Gastrocnemius medialis (tissue), 4 donors: ENCODE results near the gene SLC13A5. TPM values are rescaled to one million over a fixed set of nuclear protein-coding genes. Genes with fewer than 3 reads are reported as not detected.

Source experiments
- ATAC-seq, 2 donors: fragments of 150-250 bp; one replicate each; pipeline ENCODE4 v1.9.1; 2016
- DNase-seq, 2 donors: peaks; one replicate each; pipeline ENCODE4 v3.0.0-alpha.2; 2019
- H3K27ac ChIP-seq, 4 donors: fragments of 200-600 bp; sonication (generic); 1 replicate in 1 of 4; 2 replicates in 3 of 4; pipeline ENCODE4 v1.5.1; 2016 to 2018; ENCODE audit warnings: mild to moderate bottlenecking in 2 of 4, moderate library complexity in 1 of 4
- H3K27me3 ChIP-seq, 3 donors: fragments of 200-600 bp; sonication (generic) in 2 of 3; 1 replicate in 1 of 3; 2 replicates in 2 of 3; pipeline versions ENCODE4 v1.5.1 to v1.6.0; 2016 to 2019; ENCODE audit warnings: mild to moderate bottlenecking in 1 of 3, moderate library complexity in 1 of 3
- H3K36me3 ChIP-seq, 2 donors: fragments of 200-600 bp; sonication (generic) in 1 of 2; one replicate each; pipeline ENCODE4 v1.5.1; 2017 to 2018
- H3K4me1 ChIP-seq, 2 donors: fragments of 200-600 bp; sonication (generic) in 1 of 2; one replicate each; pipeline ENCODE4 v1.5.1; 2016 to 2017; ENCODE audit warnings: mild to moderate bottlenecking in 2 of 2
- H3K4me3 ChIP-seq, 4 donors: fragments of 200-600 bp; sonication (generic) in 3 of 4; 1 replicate in 1 of 4; 2 replicates in 3 of 4; pipeline ENCODE4 v1.5.1; 2016 to 2019; ENCODE audit warnings: mild to moderate bottlenecking in 2 of 4
- H3K9me3 ChIP-seq, 3 donors: fragments of 200-600 bp; sonication (generic) in 2 of 3; 1 replicate in 1 of 3; 2 replicates in 2 of 3; pipeline ENCODE4 v1.5.1; 2016 to 2019
- CTCF ChIP-seq, 5 experiments: fragments of 450-650 bp in 3 of 5; fragments of 200-600 bp in 2 of 5; sonication (generic) in 2 of 5; IDR thresholded peaks in 4 of 5; conservative IDR thresholded peaks in 1 of 5; 1 replicate in 4 of 5; 2 replicates in 1 of 5; pipeline ENCODE4 v1.5.1; 2016 to 2019; ENCODE audit warnings: antibody characterized with exemption in 5 of 5, mild to moderate bottlenecking in 3 of 5, moderate library complexity in 3 of 5
- POLR2A ChIP-seq, 2 donors: fragments of 450-650 bp; IDR thresholded peaks; one replicate each; pipeline ENCODE4 v1.6.1; 2017; ENCODE audit warnings: antibody characterized with exemption in 2 of 2, mild to moderate bottlenecking in 2 of 2, moderate library complexity in 2 of 2
- in situ Hi-C, 4 donors: fragments of 200-750 bp; cut with MboI; loops; one replicate each; pipeline versions ENCODE4 v1.15.0 to v1.8.0; 2017; ENCODE audit warnings: low sequenced_read_pairs in 4 of 4
- intact Hi-C: fragments of 100-400 bp; cut with DNase I; formaldehyde crosslinking; loops from one replicate; pipeline ENCODE4 v1.15.1; 2023; ENCODE audit warnings: low total_unique reads
- total RNA-seq, 4 donors: library from RNA; depleted of rRNA; stranded (reverse); fragments of >200 nt; gene quantifications; one replicate each; pipeline versions ENCODE4 v1.1.0 to v1.2.3, GENCODE V29; 2016

The SLC13A5 gene
- total RNA-seq, 4 donors from 2014 or later = 0.10 to 0.64 (median 0.39) TPM; not detected in 1

- Histone ChIP-seq H3K9me3 (no peaks in the 10 kb centered on the region), H3K4me3 (no peak overlapping the region), H3K27me3 (peaks cover 0 to 6% (median 5%) of the 10 kb centered on the region in 3 donors), H3K36me3 (no peaks in the 10 kb centered on the region), H3K27ac (no peak overlapping the region), H3K4me1 (no peaks in the 10 kb centered on the region)
- in situ Hi-C loops (loop anchor here in 3 of 4 donors (25.0 kb wide), 2 partner anchors 166 to 341 kb away; partner anchors contain the start of genes BCL6B (in 3 of the 3), RNASEK (in 3 of the 3) and TEKT1 (in 1 of the 3)), intact Hi-C loops (no loop called here)
- no peak for DNase-seq
- no peak for ATAC-seq
- TF ChIP-seq POLR2A (IDR thresholded peaks at IDR 0.05) = no peak
- no peak for TF ChIP-seq CTCF (IDR thresholded peaks at IDR 0.05 in 4 of 5, conservative IDR thresholded peaks at IDR 0.05 in 1 of 5)
Measured at GRCh38 chr17:6670999-6671398, 42.2 kb downstream of the SLC13A5 start.

GRCh38 chr17:6670571-6670970 is 42.6 kb downstream of the SLC13A5 start:
- in situ Hi-C loops = loop anchor here in 3 of 4 donors (25.0 kb wide), 2 partner anchors 167 to 342 kb away; partner anchors contain the start of genes BCL6B (in 3 of the 3), RNASEK (in 3 of the 3) and TEKT1 (in 1 of the 3)
- Histone ChIP-seq H3K36me3 (no peaks in the 10 kb centered on the region), H3K9me3 (no peaks in the 10 kb centered on the region), H3K27ac (no peak overlapping the region), H3K4me1 (no peaks in the 10 kb centered on the region), H3K4me3 (no peak overlapping the region), H3K27me3 (peaks cover 0 to 6% (median 5%) of the 10 kb centered on the region in 3 donors)
- TF ChIP-seq CTCF (IDR thresholded peaks at IDR 0.05 in 4 of 5, conservative IDR thresholded peaks at IDR 0.05 in 1 of 5) = no peak
- TF ChIP-seq POLR2A (IDR thresholded peaks at IDR 0.05) = no peak
- ATAC-seq (no peak), DNase-seq (no peak)
- intact Hi-C loops = no loop called here

- in situ Hi-C loops = loop anchor here in 3 of 4 donors (5.0 to 25.0 kb wide), 4 partner anchors 168 to 343 kb away; partner anchors contain the start of genes BCL6B (in 3 of the 3), RNASEK (in 3 of the 3) and TEKT1 (in 1 of the 3)
- Histone ChIP-seq H3K36me3 (no peaks in the 10 kb centered on the region), H3K27ac (no peak overlapping the region), H3K4me1 (no peaks in the 10 kb centered on the region), H3K27me3 (peaks cover 0 to 6% (median 5%) of the 10 kb centered on the region in 3 donors), H3K4me3 (no peak overlapping the region), H3K9me3 (no peaks in the 10 kb centered on the region)
- TF ChIP-seq POLR2A (IDR thresholded peaks at IDR 0.05) = no peak
- TF ChIP-seq CTCF (IDR thresholded peaks at IDR 0.05 in 4 of 5, conservative IDR thresholded peaks at IDR 0.05 in 1 of 5) = no peak
- DNase-seq = no peak
- no peak for ATAC-seq
- intact Hi-C loops = loop anchor here (5.0 kb wide), 1 partner anchor 338 kb away; no protein-coding TSS in a partner anchor
Measured at GRCh38 chr17:6669479-6670212, 43.5 kb downstream of the SLC13A5 start.

- no peaks in the 10 kb centered on the region for H3K4me1 ChIP-seq
- no peaks in the 10 kb centered on the region for H3K36me3 ChIP-seq
- intact Hi-C loops (loop anchor here (5.0 kb wide), 1 partner anchor 338 kb away; no protein-coding TSS in a partner anchor), in situ Hi-C loops (loop anchor here in 3 of 4 donors (5.0 to 25.0 kb wide), 4 partner anchors 168 to 343 kb away; partner anchors contain the start of genes BCL6B (in 3 of the 3), RNASEK (in 3 of the 3) and TEKT1 (in 1 of the 3))
- ATAC-seq (no peak), DNase-seq (no peak)
- no peaks in the 10 kb centered on the region for H3K9me3 ChIP-seq
- H3K4me3 ChIP-seq = no peak overlapping the region
- peaks cover 0 to 6% (median 5%) of the 10 kb centered on the region in 3 donors for H3K27me3 ChIP-seq
- H3K27ac ChIP-seq = no peak overlapping the region
- no peak for TF ChIP-seq CTCF (IDR thresholded peaks at IDR 0.05 in 4 of 5, conservative IDR thresholded peaks at IDR 0.05 in 1 of 5)
- no peak for TF ChIP-seq POLR2A (IDR thresholded peaks at IDR 0.05)
Measured at GRCh38 chr17:6668727-6669425, 44.3 kb downstream of the SLC13A5 start.
